Measurements from ENCODE around the gene SFPQ.

- TF ChIP-seq RNF2 (IDR thresholded peaks at IDR 0.05; ENCODE audit: borderline replicate concordance, low read depth, low read length, missing control alignments, poor library complexity, severe bottlenecking) (no peak), EP300 (IDR thresholded peaks at IDR 0.05; ENCODE audit: borderline replicate concordance in 1 of 2, low read depth in 2 of 2, low read length in 2 of 2) (no peak), CTCF (IDR thresholded peaks at IDR 0.05; ENCODE audit: control extremely low read depth in 1 of 3, insufficient read depth in 1 of 3, low read depth in 1 of 3, low read length in 3 of 3) (no peak), SP1 (IDR thresholded peaks at IDR 0.05; ENCODE audit: low read depth, low read length) (no peak), KDM1A (IDR thresholded peaks at IDR 0.05; ENCODE audit: borderline replicate concordance, low read length) (no peak), RFX5 (IDR thresholded peaks at IDR 0.05; ENCODE audit: borderline replicate concordance, low read depth, low read length) (no peak), POLR2A (IDR thresholded peaks at IDR 0.05; ENCODE audit: control extremely low read depth in 1 of 2, low read depth in 2 of 2, low read length in 2 of 2) (no peak), RBBP5 (IDR thresholded peaks at IDR 0.05; ENCODE audit: borderline replicate concordance, low read depth, low read length) (no peak), BCL11A (IDR thresholded peaks at IDR 0.05; ENCODE audit: low read depth in 2 of 2, low read length in 2 of 2) (no peak), TAF7 (optimal IDR thresholded peaks at IDR 0.05; ENCODE audit: borderline replicate concordance, low read depth, low read length) (no peak), SIRT6 (IDR thresholded peaks at IDR 0.05; ENCODE audit: low read length) (no peak)
Observed at GRCh38 chr1:35172022-35172421, 20.9 kb downstream of the SFPQ start.
